GM19467 (cell line): ENCODE data around the gene MEGF11.

Source experiments
- ATAC-seq: cut with Tn5 transposase; IDR thresholded peaks from one replicate; pipeline ENCODE4 v1.9.1; 2021; ENCODE audit warnings: mild to moderate bottlenecking, moderate library complexity; ENCODE audit not compliant: unreplicated experiment

The MEGF11 gene

DNA sequence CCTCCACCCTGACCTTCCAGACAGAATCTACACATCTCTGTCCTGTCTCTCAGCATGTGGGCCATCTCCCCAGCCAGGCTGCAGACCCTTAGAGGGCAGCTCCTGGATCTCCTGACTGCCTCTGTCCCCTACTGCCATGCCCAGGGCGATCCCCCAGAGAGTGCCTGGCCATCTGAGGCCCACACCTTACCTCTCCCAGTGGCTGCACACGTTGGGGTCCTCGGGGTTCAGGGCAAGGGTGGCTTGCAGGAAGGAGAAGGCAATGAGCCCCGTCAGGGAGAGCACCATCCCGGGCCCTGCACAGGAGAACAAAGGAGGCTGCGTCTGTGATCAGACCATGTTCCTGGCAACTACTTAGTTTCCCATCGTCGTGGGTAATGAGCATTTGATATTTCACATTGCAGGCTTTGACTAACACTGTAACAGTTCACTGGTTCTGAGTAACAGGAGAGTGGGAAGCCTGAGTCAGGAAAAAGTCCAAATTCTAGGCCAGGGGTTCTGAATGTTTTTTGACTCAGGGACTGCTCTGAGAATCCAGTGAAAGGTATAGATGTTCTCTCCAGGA, 125.4 kb downstream of the MEGF11 start:
- ATAC-seq: no peak

- no peak for ATAC-seq
These were observed 127.1 kb downstream of the MEGF11 start for GRCh38 chr15:66126456-66126855.

DNA sequence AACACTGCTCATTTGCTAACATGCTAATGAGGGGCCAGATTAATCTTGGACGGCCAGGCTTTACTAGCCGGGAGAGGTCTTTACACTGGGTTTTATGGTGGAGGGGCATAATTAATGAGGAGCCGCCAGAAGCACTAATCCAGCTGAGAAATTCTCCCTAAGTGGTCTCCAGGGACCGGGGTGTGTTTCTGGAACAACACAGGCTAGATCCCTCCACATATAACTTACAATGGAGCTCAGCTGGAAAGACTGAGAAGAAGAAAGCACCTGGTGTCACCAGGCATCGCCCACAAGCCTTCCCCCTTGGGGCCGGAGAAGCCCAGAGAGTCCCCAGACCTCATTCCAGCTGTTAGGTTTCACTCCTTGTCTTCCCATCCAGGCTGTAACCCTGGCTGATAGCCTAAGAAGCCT, 127.5 kb downstream of the MEGF11 start:
- no peak for ATAC-seq

GRCh38 chr15:66124651-66125050, 128.9 kb downstream of the MEGF11 start:
- no peak for ATAC-seq

GRCh38 chr15:66123799-66124198, 129.8 kb downstream of the MEGF11 start:
- no peak for ATAC-seq

GRCh38 chr15:66120422-66120821, 133.1 kb downstream of the MEGF11 start:
- no peak for ATAC-seq

- no peak for ATAC-seq
These were observed 135.7 kb downstream of the MEGF11 start for GRCh38 chr15:66117841-66118240.

DNA sequence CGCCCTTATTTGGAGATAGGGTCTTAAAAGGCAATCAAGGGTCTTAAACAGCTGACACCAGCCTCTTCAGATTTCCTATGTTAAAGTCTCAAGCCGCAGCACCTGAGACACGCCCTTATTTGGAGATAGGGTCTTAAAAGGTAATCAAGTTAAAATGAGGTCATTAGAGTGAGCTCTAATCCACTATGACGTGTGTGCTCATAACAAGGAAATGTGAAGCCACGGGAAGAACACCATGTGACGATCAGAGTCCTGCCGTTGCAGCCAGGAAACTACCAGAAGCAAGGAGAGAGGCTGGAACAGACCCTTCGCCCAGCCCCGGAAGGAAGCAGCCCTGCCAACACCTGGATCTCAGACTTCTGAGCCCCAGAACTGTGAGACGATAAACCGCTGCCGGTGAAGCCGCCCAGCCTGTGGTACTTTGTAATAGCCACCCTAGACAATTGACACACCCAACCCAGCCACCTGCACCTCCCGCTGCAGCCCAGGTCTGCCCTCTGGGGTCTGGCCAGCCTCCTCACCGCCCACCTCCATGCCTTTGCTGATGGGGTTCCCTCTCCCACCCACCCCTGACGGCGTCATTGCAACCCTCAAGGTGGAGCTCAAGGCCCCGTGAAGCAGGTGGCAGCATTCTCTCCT, 137.9 kb downstream of the MEGF11 start:
- ATAC-seq: no peak

GRCh38 chr15:66114863-66115425, 138.6 kb downstream of the MEGF11 start:
- ATAC-seq: no peak

GRCh38 chr15:66112388-66112787, 141.2 kb downstream of the MEGF11 start:
- ATAC-seq: no peak

DNA sequence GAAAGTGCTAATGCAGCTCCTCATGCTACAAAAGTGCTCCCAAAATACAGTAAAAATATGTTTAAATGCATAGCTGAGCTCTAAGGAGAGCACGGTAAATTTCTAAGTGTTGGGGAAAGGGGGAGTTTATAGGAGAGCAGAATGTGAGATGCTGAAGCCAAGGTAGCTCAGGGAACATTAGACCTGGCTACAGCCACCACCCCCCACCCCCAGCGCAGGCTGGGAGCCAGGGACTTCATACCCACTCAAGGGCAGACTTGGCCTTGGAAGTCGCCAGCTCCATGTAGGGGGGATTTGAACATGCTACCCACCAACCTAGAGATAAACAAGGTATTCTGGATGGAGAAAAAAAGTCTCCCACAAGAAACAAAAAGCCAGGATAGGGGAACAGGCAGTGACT, 142.2 kb downstream of the MEGF11 start:
- no peak for ATAC-seq

- ATAC-seq: no peak
These were observed 142.7 kb downstream of the MEGF11 start for GRCh38 chr15:66110864-66111263.

GRCh38 chr15:66109826-66110225, 143.7 kb downstream of the MEGF11 start:
- ATAC-seq: no peak

GRCh38 chr15:66108483-66109265, 144.9 kb downstream of the MEGF11 start:
- ATAC-seq: no peak

- ATAC-seq: no peak
These were observed 146.5 kb downstream of the MEGF11 start for GRCh38 chr15:66107070-66107469.

- ATAC-seq: no peak
These were observed 148.0 kb downstream of the MEGF11 start for GRCh38 chr15:66105286-66106265.

DNA sequence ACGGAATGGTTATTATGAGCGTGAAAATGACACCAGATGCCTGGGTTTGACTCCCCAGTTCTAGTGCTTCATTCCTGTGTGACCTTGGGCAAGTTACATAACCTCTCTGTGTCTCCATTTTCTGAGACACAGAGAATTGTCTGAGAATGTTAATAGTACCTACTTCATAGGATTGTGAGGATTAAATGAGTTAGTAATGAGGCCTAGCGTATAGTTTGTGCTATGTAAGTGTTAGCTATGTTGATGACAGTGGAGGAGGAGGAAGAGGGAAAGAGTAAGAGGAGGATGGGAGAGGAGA, 150.3 kb downstream of the MEGF11 start:
- ATAC-seq: no peak

- no peak for ATAC-seq
These were observed 150.8 kb downstream of the MEGF11 start for GRCh38 chr15:66102563-66103292.

GRCh38 chr15:66101715-66102395, 151.7 kb downstream of the MEGF11 start:
- no peak for ATAC-seq

DNA sequence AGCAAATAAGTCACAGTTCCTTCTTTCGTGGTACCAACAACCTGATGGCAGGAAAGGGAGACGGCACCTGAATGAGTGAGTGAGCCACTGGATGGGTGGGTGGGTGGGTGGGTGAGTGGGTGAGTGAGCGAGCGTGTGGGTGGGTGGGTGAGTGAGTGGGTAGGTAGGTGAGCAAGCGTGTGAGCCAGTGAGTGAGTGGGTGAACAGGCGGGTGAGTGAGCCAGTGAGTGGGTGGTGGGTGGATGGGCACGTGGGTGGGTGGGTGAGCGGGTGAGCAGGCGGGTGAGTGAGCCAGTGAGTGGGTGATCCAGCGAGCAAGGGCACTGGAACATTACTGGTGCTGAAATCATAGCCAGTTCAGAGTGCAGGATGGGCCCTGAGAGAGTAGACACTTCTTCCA, 152.8 kb downstream of the MEGF11 start:
- no peak for ATAC-seq
